ENCODE results near the gene TLE2.

Gene TLE2

GRCh38 chr19:3058009-3058820, 29.1 kb upstream of the TLE2 start:
- no peak overlapping the region for H3K4me3 ChIP-seq (ENCODE audit: insufficient read depth in 1 of 2, low read depth in 1 of 2, low read length in 2 of 2)
- 89% methylated on average over 18 of the region's 20 CpGs for WGBS
- H2BK12ac ChIP-seq (ENCODE audit: low read length in 2 of 2) = no peak overlapping the region
- no peak overlapping the region for H2BK15ac ChIP-seq (ENCODE audit: low read depth, poor library complexity, severe bottlenecking)
- H3K4me1 ChIP-seq (ENCODE audit: control insufficient read depth, insufficient read depth, low read depth, low read length) = peaks cover 58% of the 10 kb centered on the region
- H3K36me3 ChIP-seq (ENCODE audit: control insufficient read depth in 1 of 2, insufficient read depth in 2 of 2, low read depth in 1 of 2, low read length in 2 of 2) = peaks cover 53 to 71% of the 10 kb centered on the region in 2 experiments
- H2AFZ ChIP-seq (ENCODE audit: low read depth, low read length) = no peak overlapping the region
- no peak overlapping the region for H3K4me2 ChIP-seq (ENCODE audit: low read length, poor library complexity, severe bottlenecking)
- H3K9me3 ChIP-seq (ENCODE audit: control insufficient read depth, low read length) = no peaks in the 10 kb centered on the region
- H3K79me1 ChIP-seq (replicated peaks; ENCODE audit: low read length, poor library complexity, severe bottlenecking) = peaks cover 23% of the 10 kb centered on the region
- no peak overlapping the region for H3K18ac ChIP-seq (ENCODE audit: low read depth in 1 of 2, low read length in 2 of 2)
- no peak overlapping the region for H2BK5ac ChIP-seq (ENCODE audit: low read depth, low read length, poor library complexity, severe bottlenecking)
- no peak overlapping the region for H3K14ac ChIP-seq (ENCODE audit: low read length in 2 of 2)
- H3K27ac ChIP-seq (ENCODE audit: low read length, poor library complexity, severe bottlenecking) = no peak overlapping the region
- peak overlapping the region; percentile 58 for H3K9ac ChIP-seq (ENCODE audit: low read length)
- no peak overlapping the region for H2BK120ac ChIP-seq (ENCODE audit: low read depth, low read length)
- no peak overlapping the region for H3K4ac ChIP-seq (ENCODE audit: low read depth in 1 of 2, low read length in 2 of 2)
- no peak overlapping the region for H3K23ac ChIP-seq (ENCODE audit: low read length in 2 of 2)
- no peak for DNase-seq
- H2AK5ac ChIP-seq (ENCODE audit: low read length, severe bottlenecking) = no peak overlapping the region
- no peak overlapping the region for H4K91ac ChIP-seq (ENCODE audit: low read length)
- H3K27me3 ChIP-seq (ENCODE audit: control insufficient read depth in 1 of 2, insufficient read depth in 1 of 2, low read length in 2 of 2) = no peaks in the 10 kb centered on the region
- no peak overlapping the region for H4K8ac ChIP-seq (ENCODE audit: low read length)

GRCh38 chr19:3057275-3057714, 28.2 kb upstream of the TLE2 start:
- peak overlapping the region; percentile 45 for H2AK5ac ChIP-seq (ENCODE audit: low read length, severe bottlenecking)
- no peaks in the 10 kb centered on the region for H3K27me3 ChIP-seq (ENCODE audit: control insufficient read depth in 1 of 2, insufficient read depth in 1 of 2, low read length in 2 of 2)
- H3K9ac ChIP-seq (ENCODE audit: low read length) = peak overlapping the region; percentile 58
- no peak overlapping the region for H2AFZ ChIP-seq (ENCODE audit: low read depth, low read length)
- H3K14ac ChIP-seq (ENCODE audit: low read length in 2 of 2) = peak overlapping the region in 1 of 2 experiments; percentile 18
- no peak overlapping the region for H2BK15ac ChIP-seq (ENCODE audit: low read depth, poor library complexity, severe bottlenecking)
- peaks cover 52% of the 10 kb centered on the region for H3K4me1 ChIP-seq (ENCODE audit: control insufficient read depth, insufficient read depth, low read depth, low read length)
- peak overlapping the region; percentile 13 for H3K27ac ChIP-seq (ENCODE audit: low read length, poor library complexity, severe bottlenecking)
- H2BK120ac ChIP-seq (ENCODE audit: low read depth, low read length) = no peak overlapping the region
- 61% methylated on average over 24 of the region's 26 CpGs for WGBS
- no peak overlapping the region for H2BK5ac ChIP-seq (ENCODE audit: low read depth, low read length, poor library complexity, severe bottlenecking)
- peak overlapping the region in 1 of 2 experiments; percentile 29 for H3K4me3 ChIP-seq (ENCODE audit: insufficient read depth in 1 of 2, low read depth in 1 of 2, low read length in 2 of 2)
- peak overlapping the region; percentile 53 for H4K91ac ChIP-seq (ENCODE audit: low read length)
- H3K9me3 ChIP-seq (ENCODE audit: control insufficient read depth, low read length) = no peaks in the 10 kb centered on the region
- no peak overlapping the region for H3K23ac ChIP-seq (ENCODE audit: low read length in 2 of 2)
- peaks cover 24% of the 10 kb centered on the region for H3K79me1 ChIP-seq (replicated peaks; ENCODE audit: low read length, poor library complexity, severe bottlenecking)
- peak overlapping the region; percentile 57 for H4K8ac ChIP-seq (ENCODE audit: low read length)
- peak overlapping the region; percentile 30 for H3K4me2 ChIP-seq (ENCODE audit: low read length, poor library complexity, severe bottlenecking)
- no peak overlapping the region for H2BK12ac ChIP-seq (ENCODE audit: low read length in 2 of 2)
- peaks cover 55 to 79% of the 10 kb centered on the region in 2 experiments for H3K36me3 ChIP-seq (ENCODE audit: control insufficient read depth in 1 of 2, insufficient read depth in 2 of 2, low read depth in 1 of 2, low read length in 2 of 2)
- peak overlapping the region in 1 of 2 experiments; percentile 58 for H3K18ac ChIP-seq (ENCODE audit: low read depth in 1 of 2, low read length in 2 of 2)
- peak overlapping the region in 1 of 2 experiments; percentile 51 for H3K4ac ChIP-seq (ENCODE audit: low read depth in 1 of 2, low read length in 2 of 2)
- DNase-seq = no peak

- Histone ChIP-seq H3K27me3 (ENCODE audit: control insufficient read depth in 1 of 2, insufficient read depth in 1 of 2, low read length in 2 of 2) (no peaks in the 10 kb centered on the region), H3K18ac (ENCODE audit: low read depth in 1 of 2, low read length in 2 of 2) (no peak overlapping the region), H2BK12ac (ENCODE audit: low read length in 2 of 2) (no peak overlapping the region), H3K27ac (ENCODE audit: low read length, poor library complexity, severe bottlenecking) (peak overlapping the region; percentile 19), H2BK5ac (ENCODE audit: low read depth, low read length, poor library complexity, severe bottlenecking) (no peak overlapping the region), H2AK5ac (ENCODE audit: low read length, severe bottlenecking) (no peak overlapping the region), H2BK120ac (ENCODE audit: low read depth, low read length) (no peak overlapping the region), H3K4me1 (ENCODE audit: control insufficient read depth, insufficient read depth, low read depth, low read length) (peaks cover 52% of the 10 kb centered on the region), H2BK15ac (ENCODE audit: low read depth, poor library complexity, severe bottlenecking) (no peak overlapping the region), H3K4me3 (ENCODE audit: insufficient read depth in 1 of 2, low read depth in 1 of 2, low read length in 2 of 2) (no peak overlapping the region), H3K9me3 (ENCODE audit: control insufficient read depth, low read length) (no peaks in the 10 kb centered on the region), H3K4ac (ENCODE audit: low read depth in 1 of 2, low read length in 2 of 2) (no peak overlapping the region), H3K36me3 (ENCODE audit: control insufficient read depth in 1 of 2, insufficient read depth in 2 of 2, low read depth in 1 of 2, low read length in 2 of 2) (peaks cover 55 to 83% of the 10 kb centered on the region in 2 experiments), H4K8ac (ENCODE audit: low read length) (no peak overlapping the region), H2AFZ (ENCODE audit: low read depth, low read length) (no peak overlapping the region), H3K79me1 (replicated peaks; ENCODE audit: low read length, poor library complexity, severe bottlenecking) (peaks cover 24% of the 10 kb centered on the region), H3K9ac (ENCODE audit: low read length) (no peak overlapping the region), H4K91ac (ENCODE audit: low read length) (no peak overlapping the region), H3K23ac (ENCODE audit: low read length in 2 of 2) (no peak overlapping the region), H3K4me2 (ENCODE audit: low read length, poor library complexity, severe bottlenecking) (no peak overlapping the region), H3K14ac (ENCODE audit: low read length in 2 of 2) (no peak overlapping the region)
- no peak for DNase-seq
- WGBS = 47% methylated on average over 5 of the region's 10 CpGs
These were observed 27.5 kb upstream of the TLE2 start for GRCh38 chr19:3056417-3057088.

- no peak overlapping the region for H3K23ac ChIP-seq (ENCODE audit: low read length in 2 of 2)
- DNase-seq = no peak
- no peak overlapping the region for H4K91ac ChIP-seq (ENCODE audit: low read length)
- H2BK12ac ChIP-seq (ENCODE audit: low read length in 2 of 2) = no peak overlapping the region
- H2AK5ac ChIP-seq (ENCODE audit: low read length, severe bottlenecking) = peak overlapping the region; percentile 5
- no peak overlapping the region for H3K18ac ChIP-seq (ENCODE audit: low read depth in 1 of 2, low read length in 2 of 2)
- peak overlapping the region; percentile 67 for H3K27ac ChIP-seq (ENCODE audit: low read length, poor library complexity, severe bottlenecking)
- 73% methylated on average over 31 of the region's 31 CpGs for WGBS
- H3K79me1 ChIP-seq (replicated peaks; ENCODE audit: low read length, poor library complexity, severe bottlenecking) = peaks cover 24% of the 10 kb centered on the region
- no peaks in the 10 kb centered on the region for H3K9me3 ChIP-seq (ENCODE audit: control insufficient read depth, low read length)
- peaks cover 55 to 81% of the 10 kb centered on the region in 2 experiments for H3K36me3 ChIP-seq (ENCODE audit: control insufficient read depth in 1 of 2, insufficient read depth in 2 of 2, low read depth in 1 of 2, low read length in 2 of 2)
- H3K4me3 ChIP-seq (ENCODE audit: insufficient read depth in 1 of 2, low read depth in 1 of 2, low read length in 2 of 2) = no peak overlapping the region
- peak overlapping the region; percentile 20 for H4K8ac ChIP-seq (ENCODE audit: low read length)
- peak overlapping the region; percentile 19 for H2BK5ac ChIP-seq (ENCODE audit: low read depth, low read length, poor library complexity, severe bottlenecking)
- H3K4me1 ChIP-seq (ENCODE audit: control insufficient read depth, insufficient read depth, low read depth, low read length) = peaks cover 49% of the 10 kb centered on the region
- no peak overlapping the region for H3K9ac ChIP-seq (ENCODE audit: low read length)
- H3K14ac ChIP-seq (ENCODE audit: low read length in 2 of 2) = no peak overlapping the region
- H2AFZ ChIP-seq (ENCODE audit: low read depth, low read length) = no peak overlapping the region
- H3K27me3 ChIP-seq (ENCODE audit: control insufficient read depth in 1 of 2, insufficient read depth in 1 of 2, low read length in 2 of 2) = peaks cover 0 to 4% of the 10 kb centered on the region in 2 experiments
- H2BK15ac ChIP-seq (ENCODE audit: low read depth, poor library complexity, severe bottlenecking) = no peak overlapping the region
- H3K4ac ChIP-seq (ENCODE audit: low read depth in 1 of 2, low read length in 2 of 2) = no peak overlapping the region
- no peak overlapping the region for H2BK120ac ChIP-seq (ENCODE audit: low read depth, low read length)
- peak overlapping the region; percentile 51 for H3K4me2 ChIP-seq (ENCODE audit: low read length, poor library complexity, severe bottlenecking)
These were observed 26.8 kb upstream of the TLE2 start for GRCh38 chr19:3055741-3056416.
